ENCODE data around the gene RIN3.

RIN3 gene

GRCh38 chr14:92601131-92601710 is 87.6 kb downstream of the RIN3 start:
- intact Hi-C loops (cut with DNase I), result no loop called here
- no peak for DNase-seq

GRCh38 chr14:92601757-92602417 is 88.3 kb downstream of the RIN3 start:
- intact Hi-C loops (cut with DNase I), result no loop called here
- DNase-seq, result no peak

GRCh38 chr14:92603309-92604242 is 90.0 kb downstream of the RIN3 start:
- intact Hi-C loops (cut with DNase I), result no loop called here
- DNase-seq, result peak in 40 of 42 donors; percentile 13 to 80 (median 51)

GRCh38 chr14:92605274-92605940 is 91.8 kb downstream of the RIN3 start:
- no peak for DNase-seq
- intact Hi-C loops (cut with DNase I), result no loop called here

- intact Hi-C loops (cut with DNase I), result no loop called here
- no peak for DNase-seq
Measured at GRCh38 chr14:92607251-92607650, 93.7 kb downstream of the RIN3 start.

GRCh38 chr14:92607702-92608429 is 94.3 kb downstream of the RIN3 start:
- intact Hi-C loops (cut with DNase I), result no loop called here
- DNase-seq, result no peak

GRCh38 chr14:92609955-92610354 is 96.4 kb downstream of the RIN3 start:
- DNase-seq, result no peak
- intact Hi-C loops (cut with DNase I), result no loop called here

GRCh38 chr14:92610849-92611271 is 97.3 kb downstream of the RIN3 start:
- DNase-seq, result no peak
- intact Hi-C loops (cut with DNase I), result no loop called here

GRCh38 chr14:92613008-92613658 is 99.6 kb downstream of the RIN3 start:
- peak in 24 of 42 donors; percentile 10 to 62 (median 36) for DNase-seq
- intact Hi-C loops (cut with DNase I), result no loop called here

GRCh38 chr14:92613681-92614260 is 100.2 kb downstream of the RIN3 start:
- DNase-seq, result no peak
- intact Hi-C loops (cut with DNase I), result no loop called here

GRCh38 chr14:92615451-92615850 is 101.9 kb downstream of the RIN3 start:
- DNase-seq, result no peak
- intact Hi-C loops (cut with DNase I), result no loop called here

- intact Hi-C loops (cut with DNase I), result no loop called here
- no peak for DNase-seq
Measured at GRCh38 chr14:92616178-92616577, 102.6 kb downstream of the RIN3 start.

GRCh38 chr14:92617581-92617980 is 104.0 kb downstream of the RIN3 start:
- intact Hi-C loops (cut with DNase I), result no loop called here
- DNase-seq, result no peak

GRCh38 chr14:92619671-92620456 is 106.3 kb downstream of the RIN3 start:
- intact Hi-C loops (cut with DNase I), result no loop called here
- DNase-seq, result no peak

GRCh38 chr14:92622311-92622710 is 108.7 kb downstream of the RIN3 start:
- no peak for DNase-seq

GRCh38 chr14:92624764-92625163 is 111.2 kb downstream of the RIN3 start:
- DNase-seq, result no peak
- intact Hi-C loops (cut with DNase I), result no loop called here

More at GRCh38 chr14:92622311-92622710, 108.7 kb downstream of the RIN3 start:
- intact Hi-C loops (cut with DNase I), result no loop called here

- intact Hi-C loops (cut with DNase I), result no loop called here
- no peak for DNase-seq
Measured at GRCh38 chr14:92625213-92625612, 111.6 kb downstream of the RIN3 start.
